Measurements from ENCODE around the gene FAXDC2. TPM values are rescaled to one million over a fixed set of nuclear protein-coding genes. Genes with fewer than 3 reads are reported as not detected.

FAXDC2 gene
- total RNA-seq, 1 donor from 2014 or later = 2.6 TPM

DNA sequence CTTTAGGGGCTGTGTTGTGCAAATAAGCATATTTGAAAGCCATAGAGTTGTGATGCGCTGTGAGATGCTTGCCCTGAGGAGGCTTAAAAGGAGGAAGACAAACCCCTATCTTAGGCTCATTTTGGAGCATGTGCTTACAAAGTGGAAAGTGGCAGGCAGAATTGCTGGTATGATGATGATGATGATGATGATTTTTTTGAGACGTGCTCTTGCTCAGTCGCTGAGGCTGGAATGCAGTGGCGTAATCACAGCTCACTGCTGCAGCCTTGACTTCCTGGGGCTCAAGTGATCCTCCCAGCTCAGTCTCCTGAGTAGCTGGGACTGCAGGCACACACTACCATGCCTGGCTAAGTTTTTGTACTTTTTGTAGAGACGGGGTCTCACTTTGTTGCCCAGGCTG lies 9.7 kb upstream of the FAXDC2 start:
- H3K27me3 ChIP-seq (ENCODE audit: control insufficient read depth, insufficient read depth, low read length) = no peaks in the 10 kb centered on the region
- TF ChIP-seq, protein P1, sequence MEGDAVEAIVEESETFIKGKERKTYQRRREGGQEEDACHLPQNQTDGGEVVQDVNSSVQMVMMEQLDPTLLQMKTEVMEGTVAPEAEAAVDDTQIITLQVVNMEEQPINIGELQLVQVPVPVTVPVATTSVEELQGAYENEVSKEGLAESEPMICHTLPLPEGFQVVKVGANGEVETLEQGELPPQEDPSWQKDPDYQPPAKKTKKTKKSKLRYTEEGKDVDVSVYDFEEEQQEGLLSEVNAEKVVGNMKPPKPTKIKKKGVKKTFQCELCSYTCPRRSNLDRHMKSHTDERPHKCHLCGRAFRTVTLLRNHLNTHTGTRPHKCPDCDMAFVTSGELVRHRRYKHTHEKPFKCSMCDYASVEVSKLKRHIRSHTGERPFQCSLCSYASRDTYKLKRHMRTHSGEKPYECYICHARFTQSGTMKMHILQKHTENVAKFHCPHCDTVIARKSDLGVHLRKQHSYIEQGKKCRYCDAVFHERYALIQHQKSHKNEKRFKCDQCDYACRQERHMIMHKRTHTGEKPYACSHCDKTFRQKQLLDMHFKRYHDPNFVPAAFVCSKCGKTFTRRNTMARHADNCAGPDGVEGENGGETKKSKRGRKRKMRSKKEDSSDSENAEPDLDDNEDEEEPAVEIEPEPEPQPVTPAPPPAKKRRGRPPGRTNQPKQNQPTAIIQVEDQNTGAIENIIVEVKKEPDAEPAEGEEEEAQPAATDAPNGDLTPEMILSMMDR (IDR thresholded peaks at IDR 0.05; ENCODE audit: insufficient read depth, low read length, poor library complexity, severe bottlenecking) = no peak
- DNase-seq (ENCODE audit: low read depth) = no peak
- peak overlapping the region; percentile 82 for H3K4me3 ChIP-seq (ENCODE audit: low read depth, low read length)
- H3K36me3 ChIP-seq (ENCODE audit: control insufficient read depth, insufficient read depth, low read length) = peaks cover 2% of the 10 kb centered on the region

DNA sequence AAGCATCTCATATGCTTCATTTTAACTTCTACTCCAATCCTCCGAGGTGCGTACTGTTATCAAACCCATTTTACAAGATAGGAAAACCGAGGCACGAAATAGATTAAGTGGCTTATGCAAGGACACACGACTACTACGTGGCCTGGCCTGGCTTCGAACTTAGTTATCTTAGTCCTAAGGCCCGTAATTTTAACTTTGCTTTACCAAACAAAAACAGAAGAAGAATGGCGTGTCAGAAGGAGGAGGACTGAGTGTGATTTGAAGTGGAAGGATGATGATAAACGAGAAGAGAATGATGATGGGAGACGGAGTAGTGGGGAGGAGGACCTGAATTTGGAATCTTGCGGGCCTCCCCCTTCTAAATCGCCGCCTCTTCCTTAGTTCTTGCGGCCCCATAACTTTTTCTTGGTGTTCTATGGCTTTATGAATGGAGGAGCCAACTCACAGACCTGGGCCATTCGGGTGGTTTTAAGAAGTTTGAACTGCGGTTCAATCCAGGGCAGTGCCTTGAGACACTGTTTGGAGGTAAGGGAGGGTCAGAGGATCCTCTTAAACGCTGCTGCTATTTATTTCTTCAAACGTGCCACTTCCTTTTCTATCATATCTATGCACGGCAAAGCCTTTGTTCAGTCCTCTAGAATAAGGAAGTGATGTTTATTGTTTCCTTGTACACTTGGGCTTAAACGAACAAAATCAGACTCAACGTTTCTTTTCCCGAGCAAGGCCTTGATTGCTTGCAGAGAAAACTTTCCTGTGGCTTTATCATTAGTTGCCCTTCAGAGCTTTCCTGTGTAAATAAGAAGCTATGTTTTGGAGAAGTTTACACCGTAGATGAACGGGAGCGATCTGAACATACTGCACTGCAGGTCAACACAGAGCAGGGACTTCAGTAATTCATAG lies 8.8 kb upstream of the FAXDC2 start:
- no peak for DNase-seq (ENCODE audit: low read depth)

DNA sequence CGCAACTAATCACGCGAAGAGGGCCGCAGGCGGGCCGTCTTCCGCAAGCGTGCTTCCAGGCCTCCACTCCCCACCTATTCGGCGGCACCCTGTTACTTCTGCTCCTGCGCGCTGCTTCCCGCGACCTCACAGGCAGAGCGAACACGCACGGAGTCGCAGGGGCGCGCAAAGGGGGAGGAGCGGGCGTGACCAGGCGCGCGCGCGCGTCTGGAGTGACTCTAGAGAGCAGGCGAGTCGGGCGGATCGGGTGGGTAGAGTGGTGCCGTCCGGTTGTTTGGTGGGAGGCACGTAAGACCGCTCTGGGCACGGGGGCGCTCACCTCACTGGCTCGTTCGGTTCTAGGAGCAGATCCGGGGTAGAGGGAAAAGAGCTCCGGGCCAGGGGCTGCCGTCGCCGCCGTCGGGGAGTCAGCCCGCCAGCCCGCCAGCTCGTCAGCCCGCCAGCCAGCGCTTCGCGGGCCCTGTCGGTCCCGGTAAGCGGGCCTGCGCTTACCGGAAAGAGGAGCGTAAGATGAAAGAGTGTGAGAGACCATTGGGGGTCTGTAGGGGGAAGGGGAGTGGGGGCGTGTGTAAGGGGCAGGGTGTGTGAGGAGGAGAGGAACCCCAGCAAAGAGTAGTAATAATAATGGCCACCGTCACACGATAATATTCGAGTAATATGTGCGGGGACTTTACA lies 8.0 kb upstream of the FAXDC2 start, which contains the start of gene CNOT8:
CNOT8 (plus strand) TSS at position 331 of the 675 bp plus-strand sequence. CDS start 4,652 bp downstream, outside the sequence.
- Histone ChIP-seq H3K36me3 (ENCODE audit: control insufficient read depth, insufficient read depth, low read length) (peaks cover 2% of the 10 kb centered on the region), H3K4me3 (ENCODE audit: low read depth, low read length) (peak within 1 kb of the TSS; percentile 82), H3K27me3 (ENCODE audit: control insufficient read depth, insufficient read depth, low read length) (no peaks in the 10 kb centered on the region)
- TF ChIP-seq, protein P1 (IDR thresholded peaks at IDR 0.05; ENCODE audit: insufficient read depth, low read length, poor library complexity, severe bottlenecking) = no peak
- DNase-seq (ENCODE audit: low read depth) = peak; percentile 74

More for the DNA sequence above, 8.8 kb upstream of the FAXDC2 start:
- TF ChIP-seq, protein P1 (IDR thresholded peaks at IDR 0.05; ENCODE audit: insufficient read depth, low read length, poor library complexity, severe bottlenecking) = no peak
- Histone ChIP-seq H3K27me3 (ENCODE audit: control insufficient read depth, insufficient read depth, low read length) (no peaks in the 10 kb centered on the region), H3K36me3 (ENCODE audit: control insufficient read depth, insufficient read depth, low read length) (peaks cover 2% of the 10 kb centered on the region), H3K4me3 (ENCODE audit: low read depth, low read length) (peak overlapping the region; percentile 82)

DNA sequence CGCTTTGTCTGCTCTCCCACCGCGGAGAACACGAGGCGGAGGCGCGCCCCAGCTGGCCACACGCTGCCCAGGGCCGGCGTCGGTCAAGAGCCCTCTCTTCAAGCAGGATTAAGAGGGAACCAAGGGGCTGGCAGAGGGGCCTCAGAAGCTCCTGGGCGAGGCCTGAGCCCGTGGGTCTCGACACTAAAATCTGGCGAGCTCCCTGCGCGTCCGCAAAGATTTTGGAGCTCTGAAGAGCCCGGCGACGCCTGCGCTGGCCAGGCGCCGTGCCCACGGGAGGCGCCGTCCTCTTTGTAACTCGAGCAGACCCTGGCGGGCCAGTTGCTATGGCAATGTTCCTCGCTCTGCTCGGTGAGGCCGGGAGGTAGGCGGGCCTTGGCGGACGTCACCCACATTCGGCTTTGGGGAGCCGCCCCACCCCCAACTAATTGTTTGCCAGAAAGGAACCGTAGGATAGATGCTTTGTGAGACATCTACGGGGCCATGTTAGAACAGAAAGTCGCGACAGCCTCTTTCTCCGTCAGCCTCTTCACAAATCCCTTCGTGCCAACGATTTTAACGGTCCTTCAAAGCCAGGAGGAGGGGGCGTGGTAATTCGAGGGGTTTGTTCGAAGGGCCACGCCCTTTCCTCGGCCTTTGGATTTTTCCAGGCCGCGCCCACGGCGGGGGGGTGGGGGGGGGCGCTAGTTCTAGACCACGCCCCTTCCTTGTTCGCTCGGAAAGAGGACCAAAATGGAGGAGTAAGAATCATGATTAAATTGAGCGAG lies 7.3 kb upstream of the FAXDC2 start:
- Histone ChIP-seq H3K36me3 (ENCODE audit: control insufficient read depth, insufficient read depth, low read length) (no peaks in the 10 kb centered on the region), H3K4me3 (ENCODE audit: low read depth, low read length) (peak overlapping the region; percentile 82), H3K27me3 (ENCODE audit: control insufficient read depth, insufficient read depth, low read length) (no peaks in the 10 kb centered on the region)
- TF ChIP-seq, protein P1 (IDR thresholded peaks at IDR 0.05; ENCODE audit: insufficient read depth, low read length, poor library complexity, severe bottlenecking) = no peak
- DNase-seq (ENCODE audit: low read depth) = peak; percentile 90

DNA sequence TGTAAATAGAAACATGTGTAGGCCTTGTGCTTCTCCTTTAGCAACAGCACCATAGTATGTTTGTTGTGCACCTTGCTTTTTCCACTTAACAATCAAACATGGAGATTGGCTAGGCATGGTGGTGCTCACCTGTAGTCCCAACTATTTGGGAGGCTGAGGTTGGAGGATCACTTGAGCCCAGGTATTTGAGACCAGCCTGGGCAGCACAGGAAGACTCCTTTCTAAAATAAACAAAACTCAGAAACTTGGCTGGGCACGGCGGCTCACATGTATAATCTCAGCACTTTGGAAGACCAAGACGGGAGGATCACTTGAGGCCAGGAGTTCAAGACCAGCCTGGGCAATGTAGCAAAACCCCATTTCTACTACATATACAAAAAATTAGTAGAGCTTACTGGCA lies 948 bp upstream of the FAXDC2 start:
- TF ChIP-seq, protein P1 (IDR thresholded peaks at IDR 0.05; ENCODE audit: insufficient read depth, low read length, poor library complexity, severe bottlenecking) = no peak
- no peaks in the 10 kb centered on the region for H3K36me3 ChIP-seq (ENCODE audit: control insufficient read depth, insufficient read depth, low read length)
- H3K27me3 ChIP-seq (ENCODE audit: control insufficient read depth, insufficient read depth, low read length) = no peaks in the 10 kb centered on the region
- DNase-seq (ENCODE audit: low read depth) = no peak
- H3K4me3 ChIP-seq (ENCODE audit: low read depth, low read length) = no peak overlapping the region

All from kidney epithelial cell (primary cell).